Body of pancreas (tissue), 4 donors: Measurements from ENCODE around the gene MPZL3. TPM values are rescaled to one million over a fixed set of nuclear protein-coding genes. Genes with fewer than 3 reads are reported as not detected.

ENCODE experiments used
- ATAC-seq: fragments of 150-250 bp; one replicate; pipeline ENCODE4 v1.9.1; 2016
- DNase-seq, 4 donors: peaks; one replicate each; pipeline ENCODE4 v3.0.0-alpha.2; 2019
- H3K27ac ChIP-seq, 4 donors: fragments of 200-600 bp; sonication (generic); 1 replicate in 3 of 4; 2 replicates in 1 of 4; pipeline versions ENCODE4 v1.5.1 to v1.6.1; 2016 to 2019; ENCODE audit warnings: mild to moderate bottlenecking in 1 of 4, mixed read lengths in 1 of 4, moderate library complexity in 1 of 4
- H3K27me3 ChIP-seq, 2 donors: fragments of 200-600 bp; sonication (generic); one replicate each; pipeline ENCODE4 v1.6.0; 2016; ENCODE audit warnings: mild to moderate bottlenecking in 1 of 2
- H3K36me3 ChIP-seq, 2 donors: fragments of 200-600 bp; sonication (generic); replicated peaks in 1 of 2; 2 replicates each; pipeline ENCODE4 v1.5.1; 2016; ENCODE audit warnings: low read depth in 2 of 2; ENCODE audit not compliant: insufficient read depth in 1 of 2
- H3K4me1 ChIP-seq: fragments of 200-600 bp; sonication (generic); one replicate; pipeline ENCODE4 v1.6.0; 2016
- H3K4me3 ChIP-seq, 2 donors: fragments of 200-600 bp; sonication (generic); 1 replicate in 1 of 2; 2 replicates in 1 of 2; pipeline ENCODE4 v1.5.1; 2016 to 2019
- H3K9me3 ChIP-seq, 3 donors: fragments of 200-600 bp; sonication (generic); 1 replicate in 2 of 3; 2 replicates in 1 of 3; pipeline ENCODE4 v1.5.1; 2016
- POLR2A ChIP-seq, 3 donors: fragments of 450-650 bp; IDR thresholded peaks; one replicate each; pipeline ENCODE4 v1.6.1; 2016; ENCODE audit warnings: antibody characterized with exemption in 3 of 3, mild to moderate bottlenecking in 2 of 3
- WGBS, 2 donors: methylation state at CpG; one replicate each; pipeline ENCODE4 v1.1.5; 2017; 5-methylcytosine and 5-hydroxymethylcytosine counted together
- intact Hi-C: fragments of 100-400 bp; cut with DNase I; formaldehyde crosslinking; loops from one replicate; pipeline ENCODE4 v1.15.1; 2023
- total RNA-seq, 2 donors: library from RNA; depleted of rRNA; stranded (reverse); fragments of >200 nt; gene quantifications; one replicate each; pipeline ENCODE4 v1.1.0, GENCODE V29; 2016
- TF ChIP-seq, protein P1 (sequence below), 7 experiments: fragments of 450-650 bp in 4 of 7; fragments of 200-600 bp in 3 of 7; sonication (generic) in 3 of 7; IDR thresholded peaks; one replicate each; pipeline ENCODE4 v1.5.1; 2016 to 2019; ENCODE audit warnings: antibody characterized with exemption in 7 of 7

Gene MPZL3
- total RNA-seq, 2 donors from 2014 or later, result 4.0 to 8.0 TPM

- DNase-seq (no peak), ATAC-seq (no peak)
- no peak overlapping the region for H3K27ac ChIP-seq
- no peaks in the 10 kb centered on the region for H3K9me3 ChIP-seq
- no peaks in the 10 kb centered on the region for H3K27me3 ChIP-seq
- TF ChIP-seq POLR2A (IDR thresholded peaks at IDR 0.05), result no peak
- TF ChIP-seq, protein P1, sequence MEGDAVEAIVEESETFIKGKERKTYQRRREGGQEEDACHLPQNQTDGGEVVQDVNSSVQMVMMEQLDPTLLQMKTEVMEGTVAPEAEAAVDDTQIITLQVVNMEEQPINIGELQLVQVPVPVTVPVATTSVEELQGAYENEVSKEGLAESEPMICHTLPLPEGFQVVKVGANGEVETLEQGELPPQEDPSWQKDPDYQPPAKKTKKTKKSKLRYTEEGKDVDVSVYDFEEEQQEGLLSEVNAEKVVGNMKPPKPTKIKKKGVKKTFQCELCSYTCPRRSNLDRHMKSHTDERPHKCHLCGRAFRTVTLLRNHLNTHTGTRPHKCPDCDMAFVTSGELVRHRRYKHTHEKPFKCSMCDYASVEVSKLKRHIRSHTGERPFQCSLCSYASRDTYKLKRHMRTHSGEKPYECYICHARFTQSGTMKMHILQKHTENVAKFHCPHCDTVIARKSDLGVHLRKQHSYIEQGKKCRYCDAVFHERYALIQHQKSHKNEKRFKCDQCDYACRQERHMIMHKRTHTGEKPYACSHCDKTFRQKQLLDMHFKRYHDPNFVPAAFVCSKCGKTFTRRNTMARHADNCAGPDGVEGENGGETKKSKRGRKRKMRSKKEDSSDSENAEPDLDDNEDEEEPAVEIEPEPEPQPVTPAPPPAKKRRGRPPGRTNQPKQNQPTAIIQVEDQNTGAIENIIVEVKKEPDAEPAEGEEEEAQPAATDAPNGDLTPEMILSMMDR (IDR thresholded peaks at IDR 0.05), result no peak
- no peaks in the 10 kb centered on the region for H3K36me3 ChIP-seq
- intact Hi-C loops, result no loop called here
- no peak overlapping the region for H3K4me3 ChIP-seq
- WGBS, 2 donors, result 76 to 93% methylated on average over 1 of the region's 1 CpG
- peaks cover 12% of the 10 kb centered on the region for H3K4me1 ChIP-seq
Measured at GRCh38 chr11:118277312-118277711, 25.1 kb upstream of the MPZL3 start.

DNA sequence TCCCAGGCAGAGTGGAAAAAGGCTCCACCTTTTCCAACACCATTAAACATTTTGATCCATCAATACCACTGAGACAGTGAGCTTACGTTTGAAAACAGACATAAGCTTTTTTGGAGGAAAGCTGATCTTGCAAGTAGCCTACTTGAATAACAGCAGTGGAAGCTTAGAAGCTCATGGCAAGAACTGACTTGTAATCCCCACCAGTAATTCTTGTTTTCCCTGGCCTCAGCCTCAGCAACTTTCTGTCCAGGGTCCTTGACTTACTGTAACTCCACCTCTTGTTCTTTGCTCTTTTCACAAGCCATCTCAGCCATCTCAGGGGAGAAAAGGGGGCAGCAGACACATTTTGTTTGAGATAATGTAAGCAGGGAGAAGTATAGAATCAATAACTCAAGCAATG lies 24.3 kb upstream of the MPZL3 start:
- no peak overlapping the region for H3K4me3 ChIP-seq
- no peaks in the 10 kb centered on the region for H3K36me3 ChIP-seq
- no peaks in the 10 kb centered on the region for H3K9me3 ChIP-seq
- TF ChIP-seq POLR2A (IDR thresholded peaks at IDR 0.05), result no peak
- TF ChIP-seq, protein P1 (IDR thresholded peaks at IDR 0.05), result no peak
- no peak overlapping the region for H3K27ac ChIP-seq
- H3K4me1 ChIP-seq, result peaks cover 12% of the 10 kb centered on the region
- ATAC-seq (no peak), DNase-seq (no peak)
- intact Hi-C loops, result no loop called here
- WGBS, 2 donors, result 56 to 92% methylated on average over 1 of the region's 1 CpG
- no peaks in the 10 kb centered on the region for H3K27me3 ChIP-seq

GRCh38 chr11:118275176-118275575 lies 23.0 kb upstream of the MPZL3 start:
- Histone ChIP-seq H3K4me1 (peaks cover 12% of the 10 kb centered on the region), H3K27me3 (no peaks in the 10 kb centered on the region), H3K36me3 (no peaks in the 10 kb centered on the region), H3K4me3 (no peak overlapping the region), H3K27ac (no peak overlapping the region), H3K9me3 (no peaks in the 10 kb centered on the region)
- WGBS, 2 donors, result 61 to 64% methylated on average over 4 of the region's 4 CpGs
- ATAC-seq (peak; percentile 40), DNase-seq (no peak)
- intact Hi-C loops, result no loop called here
- TF ChIP-seq, protein P1 (IDR thresholded peaks at IDR 0.05), result no peak
- TF ChIP-seq POLR2A (IDR thresholded peaks at IDR 0.05), result no peak

- TF ChIP-seq POLR2A (IDR thresholded peaks at IDR 0.05), result no peak
- TF ChIP-seq, protein P1 (IDR thresholded peaks at IDR 0.05), result no peak
- DNase-seq (no peak), ATAC-seq (peak; percentile 67)
- peaks cover 12% of the 10 kb centered on the region for H3K4me1 ChIP-seq
- peak overlapping the region in 1 of 4 donors; percentile 9 for H3K27ac ChIP-seq
- H3K4me3 ChIP-seq, result no peak overlapping the region
- no peaks in the 10 kb centered on the region for H3K27me3 ChIP-seq
- no peaks in the 10 kb centered on the region for H3K9me3 ChIP-seq
- intact Hi-C loops, result no loop called here
- 20 to 40% methylated on average over 2 of the region's 2 CpGs for WGBS, 2 donors
- H3K36me3 ChIP-seq, result no peaks in the 10 kb centered on the region
Measured at GRCh38 chr11:118274186-118274585, 22.0 kb upstream of the MPZL3 start.

DNA sequence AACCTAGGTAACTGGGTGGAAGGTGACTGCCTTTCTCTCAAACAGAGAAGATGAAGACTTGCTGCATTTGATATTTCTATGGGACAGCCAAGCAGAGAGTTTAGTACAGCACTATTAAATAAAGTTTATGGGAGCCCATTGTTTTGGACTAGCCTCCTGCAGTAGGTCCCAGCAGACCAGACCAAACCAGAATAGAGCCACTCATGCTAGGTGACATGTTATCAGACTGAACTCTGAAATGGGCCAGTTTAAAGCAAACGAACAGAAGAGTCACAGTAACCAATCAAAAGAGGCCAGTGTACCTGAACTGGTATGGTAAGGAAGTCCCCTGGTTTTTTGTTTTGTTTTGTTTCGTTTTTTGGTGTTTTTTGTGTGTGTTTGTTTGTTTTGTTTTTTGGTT lies 19.8 kb upstream of the MPZL3 start:
- TF ChIP-seq, protein P1 (IDR thresholded peaks at IDR 0.05), result no peak
- TF ChIP-seq POLR2A (IDR thresholded peaks at IDR 0.05), result no peak
- intact Hi-C loops, result no loop called here

More for the DNA sequence above, 19.8 kb upstream of the MPZL3 start:
- WGBS, 2 donors, result 45 to 46% methylated on average over 2 of the region's 2 CpGs
- DNase-seq (no peak), ATAC-seq (no peak)
- Histone ChIP-seq H3K27me3 (no peaks in the 10 kb centered on the region), H3K36me3 (no peaks in the 10 kb centered on the region), H3K9me3 (no peaks in the 10 kb centered on the region), H3K27ac (no peak overlapping the region), H3K4me3 (no peak overlapping the region), H3K4me1 (peaks cover 12% of the 10 kb centered on the region)
